CD4-positive, CD25-positive, alpha-beta regulatory T cell (primary cell): ENCODE measurements around the gene C13orf46. TPM values are rescaled to one million over a fixed set of nuclear protein-coding genes. Genes with fewer than 3 reads are reported as not detected.
"Not testable (repeated sequence)": the region's sequence is repeated elsewhere in the genome, so short reads cannot be mapped to it uniquely, and the experiment has no call there.

Experiments
- ATAC-seq, 2 donors: fragments of 150-1000 bp; cut with Tn5 transposase; one replicate each; pipeline ENCODE4 v1.10.0; 2021; ENCODE audit warnings: low read depth in 2 of 2, moderate number of reproducible peaks in 2 of 2, moderate library complexity in 1 of 2
- DNase-seq, 3 donors: peaks; one replicate each; pipeline versions ENCODE4 v3.0.0 to v3.0.0-alpha.2; 2012 to 2022; ENCODE audit warnings: mixed read lengths in 1 of 3
- H3K27ac ChIP-seq: one replicate; pipeline ENCODE4 v1.7.0; 2013; ENCODE audit warnings: mild to moderate bottlenecking, low read length; ENCODE audit not compliant: insufficient read depth, poor library complexity, severe bottlenecking
- H3K27me3 ChIP-seq: one replicate; pipeline ENCODE4 v1.7.0; 2013; ENCODE audit warnings: low read length; ENCODE audit not compliant: control insufficient read depth, insufficient read depth
- H3K36me3 ChIP-seq: one replicate; pipeline ENCODE4 v1.7.0; 2013; ENCODE audit warnings: mild to moderate bottlenecking, low read length, moderate library complexity; ENCODE audit not compliant: control insufficient read depth, insufficient read depth
- H3K4me1 ChIP-seq: 2 replicates; pipeline ENCODE4 v1.7.0; 2013; ENCODE audit warnings: mild to moderate bottlenecking, low read length; ENCODE audit not compliant: insufficient read depth, control insufficient read depth, poor library complexity, severe bottlenecking
- H3K4me3 ChIP-seq: one replicate; pipeline ENCODE4 v1.7.0; 2013; ENCODE audit warnings: low read depth, mild to moderate bottlenecking, low read length, moderate library complexity
- H3K9me3 ChIP-seq, 2 experiments: 1 replicate in 1 of 2; 2 replicates in 1 of 2; pipeline ENCODE4 v1.7.0; 2013; ENCODE audit warnings: low read length in 2 of 2, mild to moderate bottlenecking in 1 of 2, moderate library complexity in 1 of 2; ENCODE audit not compliant: control insufficient read depth in 2 of 2
- H3K27ac Mint-ChIP-seq, 3 donors: one replicate each; pipeline ENCODE4 v1.8.0; 2020 to 2022; ENCODE audit warnings: mild to moderate bottlenecking in 3 of 3, mixed read lengths in 3 of 3, moderate library complexity in 2 of 3
- H3K27me3 Mint-ChIP-seq: one replicate; pipeline ENCODE4 v1.8.0; 2022; ENCODE audit warnings: mild to moderate bottlenecking, mixed read lengths
- H3K36me3 Mint-ChIP-seq: one replicate; pipeline ENCODE4 v1.8.0; 2020; ENCODE audit warnings: mixed read lengths
- H3K4me1 Mint-ChIP-seq, 4 donors: one replicate each; pipeline ENCODE4 v1.8.0; 2020 to 2022; ENCODE audit warnings: mixed read lengths in 4 of 4, mild to moderate bottlenecking in 1 of 4
- H3K4me3 Mint-ChIP-seq, 4 donors: one replicate each; pipeline ENCODE4 v1.8.0; 2020 to 2022; ENCODE audit warnings: mild to moderate bottlenecking in 4 of 4, mixed read lengths in 4 of 4, moderate library complexity in 3 of 4
- H3K9me3 Mint-ChIP-seq, 7 donors: one replicate each; pipeline ENCODE4 v1.8.0; 2020 to 2022; ENCODE audit warnings: mixed read lengths in 7 of 7, mild to moderate bottlenecking in 3 of 7, moderate library complexity in 2 of 7
- polyA plus RNA-seq, 4 donors: library from polyadenylated mRNA; unstranded; fragments of 300-500 nt; fragmentation: Illumina TruSeq; gene quantifications; one replicate each; pipeline ENCODE4 v1.2.3, GENCODE V29; 2021
- total RNA-seq: library from RNA; stranded (reverse); gene quantifications from one replicate; pipeline ENCODE4 v1.2.3, GENCODE V29; 2022

Gene C13orf46
- total RNA-seq (21.2 TPM), polyA plus RNA-seq (1 to 10 TPM in 1 of 4 donors, under 1 TPM in 3; 0.16 to 1.6 (median 0.45) TPM)

DNA sequence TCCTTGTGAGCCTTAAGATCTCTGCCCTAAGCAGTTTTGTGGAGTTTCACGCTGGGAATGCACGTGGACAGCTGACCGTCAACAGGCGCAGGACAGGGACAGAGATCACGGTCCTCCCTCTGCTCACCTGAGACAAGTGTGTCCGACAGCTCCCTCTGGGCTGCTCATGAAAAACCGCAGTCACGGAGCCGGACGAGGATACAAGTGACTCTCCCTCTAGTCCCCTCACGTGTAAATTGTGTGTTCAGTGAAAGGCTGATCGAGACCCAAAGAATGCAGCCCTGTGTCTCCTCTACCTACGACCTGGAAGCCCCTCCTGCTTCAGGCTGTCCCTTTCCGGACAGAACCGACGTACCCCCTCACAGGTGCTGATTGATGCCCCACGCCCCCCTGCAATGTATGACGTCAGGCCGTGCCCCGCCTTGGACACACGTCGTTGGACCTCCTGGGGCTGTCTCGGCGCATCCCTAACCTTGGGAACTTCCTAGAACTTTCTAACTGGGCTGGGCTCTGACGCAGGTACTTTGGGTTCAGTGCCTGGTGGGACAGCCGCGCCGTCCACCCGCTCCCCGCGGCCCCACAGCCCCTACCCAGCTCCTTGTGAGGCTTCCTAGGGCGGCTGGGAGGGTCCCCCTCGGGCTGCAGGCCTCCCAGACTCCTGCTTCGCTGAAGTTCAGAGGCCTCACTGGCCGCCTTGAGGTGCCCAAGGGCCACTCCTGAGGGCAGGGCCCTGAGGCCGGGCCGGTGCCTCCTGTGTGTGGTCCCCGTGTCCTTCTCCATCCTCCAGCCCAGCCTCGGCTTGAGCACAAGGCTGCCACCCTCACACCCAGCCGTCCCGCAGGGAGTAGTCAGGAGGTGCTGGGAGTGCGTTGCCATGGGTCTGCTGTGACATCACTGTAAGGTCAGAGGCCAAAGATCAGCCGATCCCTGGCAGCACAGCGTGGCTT is at the start of gene C13orf46:
C13orf46 (minus strand) TSS at position 859 of the 947 bp plus-strand sequence; CDS start at position 780, 79 bp downstream.
- Mint-ChIP-seq H3K27me3 (no peaks in the 10 kb centered on the region), H3K4me3 (peak within 1 kb of the TSS in 3 of 4 donors; percentile 32 to 63 (median 38))

DNA sequence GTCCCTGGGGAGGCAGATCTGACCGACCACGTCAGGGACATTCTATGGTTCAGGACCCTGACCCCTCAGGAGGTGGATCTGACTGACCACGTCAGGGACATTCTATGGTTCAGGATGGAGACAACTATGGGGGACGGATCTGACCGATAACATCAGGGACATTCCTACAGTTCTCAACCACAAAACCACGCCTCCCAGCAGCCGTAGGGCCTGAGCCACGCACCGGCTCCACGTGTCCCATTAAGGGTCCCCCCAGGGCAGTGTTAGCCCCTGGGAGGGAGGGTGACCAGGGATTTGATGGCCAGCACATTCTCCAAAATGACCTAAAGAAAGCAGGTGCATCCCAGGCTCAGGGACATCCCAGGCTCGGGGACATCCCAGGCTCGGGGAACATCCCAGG is 49.0 kb upstream of the C13orf46 start:
- peaks cover 21% of the 10 kb centered on the region for H3K36me3 Mint-ChIP-seq
- no peak overlapping the region for H3K4me3 Mint-ChIP-seq
- ATAC-seq (no peak), DNase-seq (no peak)
- Histone ChIP-seq H3K27ac (no peak overlapping the region), H3K4me3 (no peak overlapping the region), H3K36me3 (peaks cover 93% of the 10 kb centered on the region), H3K4me1 (no peaks in the 10 kb centered on the region), H3K9me3 (no peaks in the 10 kb centered on the region), H3K27me3 (no peaks in the 10 kb centered on the region)
- H3K4me1 Mint-ChIP-seq: no peaks in the 10 kb centered on the region
- no peaks in the 10 kb centered on the region for H3K9me3 Mint-ChIP-seq
- H3K27ac Mint-ChIP-seq: peak overlapping the region in 1 of 3 donors; percentile 14
- H3K27me3 Mint-ChIP-seq: peaks cover 5% of the 10 kb centered on the region

More for the DNA sequence above, at the start of gene C13orf46:
- Mint-ChIP-seq H3K4me1 (peaks cover 0 to 4% (median 2%) of the 10 kb centered on the region in 4 donors), H3K36me3 (peaks cover 12% of the 10 kb centered on the region), H3K9me3 (peaks cover 0 to 7% (median 0%) of the 10 kb centered on the region in 7 donors), H3K27ac (peak within 1 kb of the TSS in 2 of 3 donors; percentile 26 to 69)
- H3K27ac ChIP-seq: no peak within 1 kb of the TSS
- H3K4me3 ChIP-seq: no peak within 1 kb of the TSS
- no peaks in the 10 kb centered on the region for H3K9me3 ChIP-seq
- no peaks in the 10 kb centered on the region for H3K4me1 ChIP-seq
- ATAC-seq (no peak), DNase-seq (no peak)
- peaks cover 41% of the 10 kb centered on the region for H3K36me3 ChIP-seq
- no peaks in the 10 kb centered on the region for H3K27me3 ChIP-seq

DNA sequence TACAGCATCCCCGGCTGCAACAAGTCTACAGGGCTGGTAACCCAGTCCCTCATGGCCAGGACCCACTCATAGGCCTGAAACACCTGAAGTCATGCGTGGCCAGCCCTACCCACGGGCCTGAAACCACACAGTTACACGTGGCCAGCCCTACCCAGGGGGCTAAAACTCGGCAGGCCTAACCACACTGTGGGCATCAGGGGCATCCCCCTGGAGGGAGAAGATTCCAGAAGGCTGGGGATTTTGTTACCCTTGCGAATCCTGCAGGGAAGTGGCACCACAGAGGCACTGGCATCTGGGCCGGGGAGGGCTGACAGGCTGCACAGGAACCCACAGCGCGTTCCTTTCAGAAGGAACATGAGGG is 48.4 kb upstream of the C13orf46 start:
- Mint-ChIP-seq H3K4me1 (no peaks in the 10 kb centered on the region), H3K36me3 (peaks cover 20% of the 10 kb centered on the region), H3K4me3 (no peak overlapping the region), H3K27me3 (peaks cover 5% of the 10 kb centered on the region), H3K9me3 (no peaks in the 10 kb centered on the region), H3K27ac (peak overlapping the region in 1 of 3 donors; percentile 35)
- ATAC-seq (no peak), DNase-seq (no peak)
- Histone ChIP-seq H3K9me3 (no peaks in the 10 kb centered on the region), H3K4me1 (no peaks in the 10 kb centered on the region), H3K27me3 (no peaks in the 10 kb centered on the region), H3K36me3 (peaks cover 93% of the 10 kb centered on the region), H3K27ac (no peak overlapping the region), H3K4me3 (no peak overlapping the region)

DNA sequence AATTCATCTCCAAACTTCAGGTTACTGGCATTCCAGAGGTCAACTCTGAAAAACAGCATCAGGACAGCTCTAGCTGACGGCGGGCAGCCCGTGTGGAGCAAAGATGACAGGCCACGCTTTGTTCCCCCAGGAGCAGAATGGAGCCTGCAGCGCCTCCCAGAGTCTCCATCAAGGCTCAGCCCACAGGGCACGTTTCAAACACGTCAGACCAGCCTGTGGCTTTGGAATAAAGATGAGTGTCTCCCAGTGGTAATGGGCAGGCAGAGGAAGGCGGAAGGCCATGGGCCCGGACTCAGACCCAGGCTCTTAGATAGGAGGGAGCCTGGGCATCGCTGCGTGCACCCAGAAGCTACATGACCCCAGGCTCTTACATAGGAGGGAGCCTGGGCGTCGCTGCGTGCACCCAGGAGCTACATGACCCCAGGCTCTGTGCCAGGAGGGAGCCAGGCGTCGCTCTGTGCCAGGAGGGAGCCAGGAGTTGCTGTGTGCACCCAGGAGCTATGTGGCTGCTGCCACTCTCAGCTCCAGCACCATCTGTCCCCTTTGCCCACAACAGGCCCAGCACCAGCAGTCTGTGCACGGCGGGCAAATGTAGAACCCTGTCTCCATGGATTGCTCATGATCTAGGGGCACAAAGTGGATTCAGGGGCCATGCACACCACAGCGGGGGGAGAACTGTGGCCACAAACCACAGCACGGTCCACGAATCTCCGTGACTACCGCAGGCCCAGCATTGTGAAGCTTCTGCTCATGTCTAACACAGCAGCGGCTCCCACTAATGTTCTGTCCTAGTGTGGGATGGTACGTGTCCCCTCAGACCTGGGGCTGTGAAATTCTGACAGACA is 47.8 kb upstream of the C13orf46 start:
- Mint-ChIP-seq H3K4me3 (no peak overlapping the region), H3K27me3 (peaks cover 5% of the 10 kb centered on the region), H3K36me3 (peaks cover 19% of the 10 kb centered on the region), H3K9me3 (no peaks in the 10 kb centered on the region), H3K4me1 (no peaks in the 10 kb centered on the region), H3K27ac (peak overlapping the region in 1 of 3 donors; percentile 35)
- Histone ChIP-seq H3K36me3 (peaks cover 93% of the 10 kb centered on the region), H3K4me3 (no peak overlapping the region), H3K27me3 (no peaks in the 10 kb centered on the region), H3K4me1 (no peaks in the 10 kb centered on the region), H3K27ac (no peak overlapping the region), H3K9me3 (no peaks in the 10 kb centered on the region)
- DNase-seq (no peak), ATAC-seq (no peak)

DNA sequence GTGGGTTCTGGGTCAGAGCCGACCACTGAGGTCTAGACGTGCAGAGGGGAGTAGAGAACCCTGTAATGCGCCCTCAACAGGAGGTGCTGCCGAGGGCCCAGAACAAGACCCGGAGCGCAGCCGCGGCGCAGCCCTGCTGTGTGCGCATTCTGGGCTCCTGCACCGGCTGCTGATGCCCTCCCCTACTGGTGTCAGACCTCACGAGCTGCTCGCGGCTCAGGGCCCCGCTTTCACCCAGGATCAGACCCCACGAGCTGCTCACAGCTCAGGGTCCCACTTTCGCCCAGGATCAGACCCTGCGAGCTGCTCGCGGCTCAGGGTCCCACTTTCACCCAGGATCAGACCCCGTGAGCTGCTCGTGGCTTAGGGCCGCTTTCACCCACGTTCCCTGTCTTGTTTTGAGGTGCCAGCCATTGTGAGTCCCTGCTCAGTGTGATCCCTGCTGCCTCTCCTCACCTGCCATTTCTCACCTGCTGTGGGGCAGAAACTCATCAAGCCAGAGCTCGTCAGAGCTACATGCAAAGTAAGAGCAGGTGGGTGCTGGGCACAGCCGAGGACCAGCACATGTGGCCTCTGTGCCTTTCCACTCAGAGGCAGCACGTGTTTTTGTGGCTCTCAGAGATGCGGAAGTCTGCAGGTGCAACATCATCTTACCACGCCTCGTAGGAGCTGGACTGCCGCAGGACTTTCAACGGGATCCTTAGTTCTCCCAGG is 47.0 kb upstream of the C13orf46 start:
- Histone ChIP-seq H3K36me3 (peaks cover 93% of the 10 kb centered on the region), H3K4me3 (no peak overlapping the region), H3K9me3 (no peaks in the 10 kb centered on the region), H3K27me3 (no peaks in the 10 kb centered on the region), H3K27ac (no peak overlapping the region), H3K4me1 (no peaks in the 10 kb centered on the region)
- Mint-ChIP-seq H3K27me3 (peaks cover 5% of the 10 kb centered on the region), H3K36me3 (peaks cover 16% of the 10 kb centered on the region), H3K4me3 (peak overlapping the region in 1 of 4 donors; percentile 22), H3K9me3 (no peaks in the 10 kb centered on the region), H3K27ac (peak overlapping the region in 1 of 3 donors; percentile 35), H3K4me1 (no peaks in the 10 kb centered on the region)
- DNase-seq (no peak), ATAC-seq (no peak)

DNA sequence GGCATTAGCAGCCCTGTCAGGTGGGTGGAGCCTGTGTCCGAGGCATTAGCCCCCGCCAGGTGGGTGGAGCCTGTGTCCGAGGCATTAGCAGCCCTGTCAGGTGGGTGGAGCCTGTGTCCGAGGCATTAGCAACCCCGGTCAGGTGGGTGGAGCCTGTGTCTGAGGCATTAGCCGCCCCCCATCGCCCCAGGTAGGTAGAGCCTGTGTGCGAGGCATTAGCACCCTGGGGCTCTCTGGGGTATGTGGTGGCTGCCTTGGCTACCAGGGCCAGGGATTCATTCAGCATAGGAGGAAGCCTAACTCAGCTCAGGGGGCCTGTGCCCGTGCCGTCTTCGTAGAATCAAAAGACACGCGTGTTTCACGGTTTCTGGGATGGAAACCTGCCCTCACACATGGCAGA is 46.3 kb upstream of the C13orf46 start:
- peaks cover 19% of the 10 kb centered on the region for H3K36me3 Mint-ChIP-seq
- not testable (repeated sequence) for ATAC-seq, H3K27me3 Mint-ChIP-seq, H3K27ac ChIP-seq, H3K4me3 ChIP-seq, H3K4me1 Mint-ChIP-seq, H3K27ac Mint-ChIP-seq, DNase-seq, H3K27me3 ChIP-seq, H3K9me3 Mint-ChIP-seq, H3K9me3 ChIP-seq, H3K4me1 ChIP-seq
- peak overlapping the region in 1 of 4 donors; percentile 22 for H3K4me3 Mint-ChIP-seq
- peaks cover 93% of the 10 kb centered on the region for H3K36me3 ChIP-seq

DNA sequence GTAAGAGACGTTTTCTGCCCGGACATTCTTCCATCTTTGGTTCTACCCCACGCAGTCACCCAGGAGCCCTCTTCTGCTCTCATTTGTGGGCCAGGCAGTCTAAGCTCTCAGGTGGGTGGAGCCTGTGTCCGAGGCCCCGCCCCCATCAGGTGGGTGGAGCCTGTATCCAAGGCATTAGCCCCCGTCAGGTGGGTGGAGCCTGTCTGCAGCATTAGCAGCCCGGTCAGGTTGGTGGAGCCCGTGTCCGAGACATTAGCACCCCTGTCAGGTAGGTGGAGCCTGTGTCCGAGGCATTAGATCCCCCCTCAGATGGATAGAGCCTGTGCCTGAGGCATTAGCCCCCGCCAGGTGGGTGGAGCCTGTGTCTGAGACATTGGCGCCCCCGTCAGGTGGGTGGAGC is 45.5 kb upstream of the C13orf46 start:
- H3K4me1 Mint-ChIP-seq: no peaks in the 10 kb centered on the region
- no peak overlapping the region for H3K4me3 ChIP-seq
- H3K27ac Mint-ChIP-seq: no peak overlapping the region
- no peaks in the 10 kb centered on the region for H3K4me1 ChIP-seq
- peak in 2 of 3 donors; percentile 37 for DNase-seq
- H3K4me3 Mint-ChIP-seq: peak overlapping the region in 1 of 4 donors; percentile 19
- H3K9me3 ChIP-seq: no peaks in the 10 kb centered on the region
- H3K27me3 ChIP-seq: no peaks in the 10 kb centered on the region
- H3K9me3 Mint-ChIP-seq: no peaks in the 10 kb centered on the region
- H3K27ac ChIP-seq: no peak overlapping the region
- peaks cover 94% of the 10 kb centered on the region for H3K36me3 ChIP-seq
- no peaks in the 10 kb centered on the region for H3K27me3 Mint-ChIP-seq
- H3K36me3 Mint-ChIP-seq: peaks cover 19% of the 10 kb centered on the region
- no peak for ATAC-seq
